GM12873 (cell line): ENCODE measurements around the gene XKRX.

Source experiments
- CTCF ChIP-seq: IDR thresholded peaks from 2 replicates; pipeline ENCODE4 v1.5.1; 2012; ENCODE audit warnings: low read depth, mild to moderate bottlenecking, moderate library complexity, low read length, control low read depth; ENCODE audit not compliant: insufficient read depth; ENCODE audit errors: missing control alignments

Gene XKRX

GRCh38 chrX:100931218-100931924 is 2.7 kb upstream of the XKRX start:
- no peak for TF ChIP-seq CTCF

GRCh38 chrX:100926453-100926852 is 2.3 kb downstream of the XKRX start:
- no peak for TF ChIP-seq CTCF

- TF ChIP-seq CTCF = no peak
These were observed 4.3 kb downstream of the XKRX start for GRCh38 chrX:100924375-100924774.

GRCh38 chrX:100915562-100915961 is 13.2 kb downstream of the XKRX start:
- TF ChIP-seq CTCF = no peak

GRCh38 chrX:100913111-100913510 is 15.6 kb downstream of the XKRX start:
- no peak for TF ChIP-seq CTCF

GRCh38 chrX:100911731-100912130 is 17.0 kb downstream of the XKRX start:
- TF ChIP-seq CTCF = no peak

- no peak for TF ChIP-seq CTCF
These were observed 23.1 kb downstream of the XKRX start for GRCh38 chrX:100905620-100906019.
